CD4-positive, alpha-beta T cell treated with Interleukin-15 for 4 hours (primary cell): ENCODE results near the gene GALNT18.

Experiments used
- DNase-seq: peaks from one replicate; pipeline ENCODE4 v3.0.0-alpha.2; 2020; ENCODE audit warnings: low spot score

GALNT18 gene

DNA sequence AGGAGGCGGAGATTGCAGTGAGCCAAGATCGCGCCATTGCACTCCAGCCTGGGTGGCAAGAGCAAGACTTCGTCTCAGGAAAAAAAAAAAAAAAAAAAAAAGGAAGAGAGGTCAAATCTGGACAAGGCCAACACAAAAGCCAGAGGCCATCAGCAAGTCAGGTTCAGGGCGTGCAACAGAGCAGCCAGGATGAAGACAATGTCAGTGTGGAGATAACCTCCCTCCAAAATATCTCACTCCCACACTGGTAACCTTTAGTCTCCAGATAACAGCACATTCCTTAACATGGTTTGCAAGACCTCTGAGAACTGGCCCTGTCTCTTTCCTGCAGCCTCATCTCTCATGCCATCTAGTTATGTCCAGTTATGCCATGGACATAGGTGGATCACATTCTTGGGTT, 273.5 kb downstream of the GALNT18 start:
- DNase-seq = no peak

DNA sequence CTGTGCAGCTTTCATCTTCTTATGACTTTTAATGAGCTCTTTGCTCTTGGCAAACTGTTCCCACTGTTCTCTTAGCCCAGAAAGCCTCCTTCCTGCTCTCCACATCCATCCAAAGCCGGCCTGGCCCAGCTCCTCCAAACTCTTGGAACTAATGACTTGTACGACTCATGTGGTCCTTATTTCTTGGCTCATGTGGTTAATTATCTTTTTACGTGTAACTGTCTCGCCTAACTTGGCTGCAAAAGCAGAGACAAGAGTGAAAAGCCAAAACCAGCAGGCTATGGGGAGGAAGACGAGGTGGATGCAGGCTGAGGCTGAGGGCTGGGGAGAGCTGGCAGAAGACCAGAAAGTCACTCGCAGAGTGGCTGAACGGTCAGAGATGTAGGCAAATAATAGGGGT, 274.2 kb downstream of the GALNT18 start:
- DNase-seq = no peak

DNA sequence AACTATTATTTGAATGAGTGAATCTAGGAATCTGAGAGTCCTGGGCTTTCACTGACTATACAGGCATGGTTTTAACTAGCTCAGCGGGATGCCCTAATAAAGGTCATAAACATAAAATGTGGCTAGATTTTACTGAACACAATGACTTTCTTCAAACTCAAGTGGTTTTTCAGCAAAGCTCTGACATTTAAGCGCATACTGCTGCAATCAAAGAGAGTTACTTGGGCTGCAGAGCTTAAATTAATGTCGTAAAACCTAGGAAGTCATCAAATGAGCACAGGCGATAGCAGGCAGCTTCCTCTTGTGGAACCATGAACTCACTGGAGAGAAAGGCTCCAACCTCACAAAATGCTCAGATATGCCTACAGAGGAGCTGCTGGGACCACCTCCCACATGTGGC, 275.5 kb downstream of the GALNT18 start:
- no peak for DNase-seq

DNA sequence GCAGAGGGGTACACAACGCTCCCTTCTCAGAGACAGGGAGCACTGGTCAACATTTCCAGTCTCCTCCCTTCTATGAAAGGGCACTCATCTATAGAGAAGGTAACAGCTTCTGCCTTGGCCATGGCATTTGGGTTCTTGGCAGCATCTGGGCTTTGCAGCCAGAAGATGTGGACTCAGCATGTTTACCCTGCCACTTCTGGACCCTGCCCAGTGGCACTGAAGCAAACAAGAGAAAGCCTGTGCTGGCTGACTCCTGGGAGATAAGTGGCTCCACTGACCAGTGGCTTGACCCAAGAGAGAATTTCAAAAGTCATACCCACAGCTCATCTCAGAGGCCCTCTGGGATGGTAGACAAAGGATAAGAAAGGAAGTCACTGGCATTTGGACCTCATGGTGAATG, 276.7 kb downstream of the GALNT18 start:
- DNase-seq = no peak

DNA sequence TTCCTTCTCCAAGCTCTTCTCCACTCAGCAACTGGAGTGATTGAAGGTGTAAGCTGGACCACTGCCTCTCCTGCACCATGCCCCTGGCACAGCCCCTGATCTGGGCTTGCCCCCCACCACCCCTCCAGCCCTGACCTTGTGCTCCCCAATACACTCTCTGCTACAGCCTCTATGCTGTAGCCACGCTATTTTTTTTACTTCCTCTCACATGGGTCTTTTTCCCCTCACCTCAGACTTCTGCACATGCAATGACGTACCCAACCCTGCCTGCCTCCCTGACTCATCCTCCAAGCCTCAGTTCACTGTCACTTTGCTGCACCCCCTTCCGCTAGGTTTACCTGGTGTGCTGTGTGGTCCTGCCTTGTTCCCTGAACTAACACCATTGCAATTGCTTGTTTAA, 277.8 kb downstream of the GALNT18 start:
- DNase-seq = no peak

DNA sequence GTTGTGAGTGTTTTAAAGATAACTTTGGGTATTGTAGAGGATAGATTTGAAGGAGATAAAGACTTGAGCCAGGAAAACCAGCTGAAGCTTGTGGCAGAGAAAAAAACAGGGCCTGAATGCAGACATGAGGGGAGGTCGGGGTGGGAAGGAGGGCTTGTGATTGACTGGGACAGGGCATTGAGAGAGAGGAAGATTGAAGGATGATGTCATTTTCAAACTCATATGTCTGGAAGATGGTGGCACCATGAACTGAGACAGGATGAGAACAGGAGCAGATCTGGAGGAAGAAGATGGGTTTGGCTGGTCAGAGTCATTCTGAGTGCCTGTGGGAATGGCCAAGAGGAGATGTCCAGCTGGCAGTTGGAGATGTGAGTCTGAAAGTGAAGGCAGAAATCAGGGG, 283.5 kb downstream of the GALNT18 start:
- DNase-seq = no peak

DNA sequence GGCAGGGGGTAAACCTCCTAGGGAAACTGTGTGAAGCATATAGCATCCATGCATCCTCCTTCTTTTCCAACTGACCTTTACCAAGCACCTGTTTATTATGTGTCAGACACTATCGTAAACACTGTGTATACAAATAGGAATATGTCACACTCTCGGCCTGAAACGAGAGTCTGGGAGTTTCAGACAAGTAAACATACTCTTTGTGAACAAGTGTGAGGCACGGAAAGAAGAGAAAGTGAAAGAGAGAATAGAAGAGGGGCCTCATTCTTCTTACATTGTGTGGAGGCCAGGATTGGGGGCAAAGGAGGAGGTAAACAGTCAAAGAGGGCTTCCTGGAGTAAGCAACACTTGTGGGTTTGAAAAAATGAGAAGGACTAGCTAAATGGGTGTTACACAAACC, 285.1 kb downstream of the GALNT18 start:
- no peak for DNase-seq

DNA sequence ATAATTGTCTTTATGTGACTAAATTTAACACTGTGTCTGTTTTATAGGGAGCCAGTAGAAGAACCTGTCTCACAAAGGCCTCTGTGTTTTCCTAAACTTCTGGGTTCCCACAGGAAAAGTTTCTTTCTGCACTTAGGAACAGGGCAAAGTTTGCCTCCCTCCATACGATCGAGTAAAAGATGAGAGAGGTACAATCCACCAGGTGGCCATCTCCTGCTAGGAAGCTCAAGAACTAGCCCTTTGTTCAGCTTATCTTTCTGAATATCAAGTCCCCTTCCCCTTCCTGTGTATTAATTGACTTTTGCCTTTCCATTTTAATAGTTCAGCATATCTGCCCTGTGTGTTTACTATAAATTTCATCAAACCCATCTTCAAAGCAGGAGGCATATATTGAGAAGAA, 286.8 kb downstream of the GALNT18 start:
- DNase-seq = no peak

DNA sequence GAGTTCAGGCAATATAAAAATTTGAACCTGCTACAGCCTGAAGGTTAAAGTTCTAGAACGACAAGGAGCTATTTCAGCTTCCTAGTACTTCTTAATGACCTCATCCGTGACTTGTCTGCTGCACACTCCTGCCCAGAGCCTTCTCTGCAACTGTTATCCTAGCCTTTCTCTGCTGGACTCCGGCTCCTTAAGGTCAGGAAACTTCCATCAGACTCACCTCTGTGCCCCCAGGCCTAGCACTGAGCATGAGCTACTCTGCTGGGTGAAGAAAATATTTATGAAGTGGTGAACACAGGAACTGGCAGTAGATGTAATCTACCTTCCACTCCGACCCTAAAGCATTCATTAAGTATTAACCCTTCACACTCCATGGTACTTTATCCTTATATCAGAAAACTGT, 287.2 kb downstream of the GALNT18 start:
- no peak for DNase-seq

DNA sequence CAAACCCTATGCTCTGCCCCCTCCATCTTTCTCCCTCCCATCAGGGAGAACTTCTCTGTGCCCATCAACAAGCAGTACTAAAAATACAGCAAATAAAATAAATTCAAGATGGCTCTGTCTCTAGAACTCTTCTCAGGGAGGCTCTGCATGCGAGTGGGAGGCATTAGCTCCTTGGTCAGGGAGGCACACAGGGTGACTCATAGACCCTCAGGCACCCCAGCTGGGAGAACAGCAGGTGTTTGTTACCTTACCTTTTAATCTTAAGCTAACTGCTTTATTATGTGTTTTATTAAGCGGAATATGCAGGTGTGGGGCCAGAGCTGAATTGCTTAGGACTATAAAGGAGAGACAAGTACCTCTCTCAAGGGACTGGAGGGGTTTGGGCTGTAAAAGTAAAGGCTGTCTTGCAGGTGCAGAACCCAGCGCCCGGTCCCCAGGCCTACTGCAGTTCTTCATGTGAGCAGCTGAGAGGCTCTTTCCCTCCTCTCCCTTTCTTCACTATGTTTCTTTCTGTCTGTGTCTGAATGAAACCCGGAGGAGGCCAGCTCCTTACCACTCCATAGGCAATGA, 289.6 kb downstream of the GALNT18 start:
- no peak for DNase-seq

DNA sequence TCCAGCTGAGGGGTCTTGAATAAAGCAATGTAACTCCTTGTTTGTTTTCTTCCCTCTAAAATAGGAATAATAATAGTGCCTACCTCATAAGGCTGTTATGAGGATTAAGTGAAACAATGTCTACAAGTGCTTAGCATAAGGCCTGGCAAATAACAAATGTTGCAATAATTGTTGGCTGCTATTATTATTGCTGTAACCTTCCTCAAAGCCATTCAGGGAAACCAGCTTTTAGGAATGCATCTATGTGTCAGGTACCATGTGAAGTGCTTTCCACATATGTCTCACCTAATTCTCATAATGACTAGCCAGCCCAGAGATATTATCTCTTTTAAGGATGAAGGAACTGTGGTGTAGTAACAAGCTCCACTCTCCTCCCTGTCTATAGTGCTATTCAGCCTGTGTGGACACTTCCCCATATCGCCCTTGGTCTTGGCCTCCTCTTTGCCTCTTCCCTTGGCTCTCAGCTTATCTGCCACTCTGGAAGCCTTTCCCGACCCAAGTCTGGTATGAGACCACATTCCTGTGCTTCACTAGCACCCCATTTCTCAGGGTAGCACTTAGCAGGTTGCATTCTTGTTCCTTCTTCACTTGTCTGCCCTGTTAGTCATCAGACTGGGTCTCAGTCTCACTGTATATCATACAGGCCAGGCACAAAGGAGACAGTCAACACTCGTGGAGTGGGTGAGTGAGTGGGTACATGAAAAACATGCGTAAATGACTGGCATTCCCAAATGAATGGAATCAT, 292.6 kb downstream of the GALNT18 start:
- DNase-seq = no peak

DNA sequence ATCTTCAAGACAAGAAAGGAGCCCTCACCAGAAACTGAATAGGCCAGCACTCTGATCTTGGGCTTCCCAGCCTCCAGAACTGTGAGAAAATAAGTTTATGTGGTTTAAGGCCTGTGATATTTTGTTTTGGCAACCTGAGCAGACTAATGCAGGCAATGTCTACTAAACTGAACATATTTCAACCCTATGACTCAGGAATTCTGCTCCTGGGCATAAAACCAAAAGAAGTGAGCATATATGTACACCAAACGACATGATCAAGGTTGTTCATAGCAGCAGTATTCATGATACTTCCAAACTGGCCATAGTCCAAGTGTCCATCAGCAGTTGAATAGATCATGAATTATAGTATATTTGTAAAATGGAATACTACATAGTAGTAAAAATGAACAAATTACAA, 297.7 kb downstream of the GALNT18 start:
- DNase-seq = no peak

DNA sequence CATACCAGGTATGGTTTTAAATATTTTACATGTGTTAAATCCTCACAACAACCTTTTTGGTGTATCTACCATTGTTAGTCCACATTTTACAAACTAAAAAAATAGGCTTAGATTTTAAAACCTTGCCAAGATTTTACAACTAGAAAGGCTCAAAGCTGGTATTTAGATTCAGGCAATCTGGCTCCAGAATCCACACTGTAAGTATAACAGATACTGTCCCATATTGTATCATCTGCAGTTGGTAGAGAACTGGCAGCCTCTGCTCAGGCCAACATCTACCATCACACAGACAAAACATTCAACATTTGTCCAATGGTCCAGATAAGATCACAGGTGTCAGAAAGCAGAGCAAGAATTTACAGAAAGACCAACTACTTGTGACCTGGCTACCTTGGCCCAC, 299.7 kb downstream of the GALNT18 start:
- DNase-seq = no peak

DNA sequence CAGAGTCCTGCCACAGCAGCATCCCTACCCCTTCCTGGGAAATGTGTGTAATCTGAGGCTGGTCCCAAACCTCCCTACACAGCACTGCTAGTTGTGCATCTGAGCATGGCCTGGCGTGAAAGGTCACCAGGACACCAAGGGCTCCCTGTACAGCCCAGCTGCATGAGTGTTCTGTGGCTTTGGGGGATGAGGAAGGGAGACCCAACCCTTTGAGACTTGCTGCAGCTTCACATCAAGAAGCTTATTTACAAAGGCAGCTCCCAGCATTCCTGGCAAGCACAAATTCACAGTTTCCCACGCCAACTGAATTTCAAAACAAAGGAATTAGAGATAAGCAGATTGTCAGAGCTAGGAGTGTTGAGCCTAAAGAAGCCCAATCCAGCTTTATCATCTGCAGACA, 301.0 kb downstream of the GALNT18 start:
- no peak for DNase-seq

DNA sequence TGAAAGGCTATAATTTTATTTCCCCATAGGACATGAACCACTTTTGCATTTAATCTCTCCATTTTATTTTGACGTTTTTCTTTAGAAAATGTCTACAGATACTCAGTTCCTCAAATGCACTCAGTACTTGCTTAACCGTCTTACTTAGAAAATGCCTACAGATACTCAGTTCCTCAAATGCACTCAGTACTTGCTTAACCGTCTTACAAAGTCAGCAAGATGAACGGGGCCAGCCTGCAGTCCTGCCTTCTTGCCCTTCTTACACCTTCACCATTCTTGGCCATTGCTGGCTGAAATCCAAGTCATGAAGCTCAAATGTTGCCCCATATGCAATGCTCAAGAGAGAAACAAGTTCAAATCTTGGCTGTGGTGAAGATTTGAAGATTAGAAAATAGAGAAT, 302.8 kb downstream of the GALNT18 start:
- DNase-seq = no peak

DNA sequence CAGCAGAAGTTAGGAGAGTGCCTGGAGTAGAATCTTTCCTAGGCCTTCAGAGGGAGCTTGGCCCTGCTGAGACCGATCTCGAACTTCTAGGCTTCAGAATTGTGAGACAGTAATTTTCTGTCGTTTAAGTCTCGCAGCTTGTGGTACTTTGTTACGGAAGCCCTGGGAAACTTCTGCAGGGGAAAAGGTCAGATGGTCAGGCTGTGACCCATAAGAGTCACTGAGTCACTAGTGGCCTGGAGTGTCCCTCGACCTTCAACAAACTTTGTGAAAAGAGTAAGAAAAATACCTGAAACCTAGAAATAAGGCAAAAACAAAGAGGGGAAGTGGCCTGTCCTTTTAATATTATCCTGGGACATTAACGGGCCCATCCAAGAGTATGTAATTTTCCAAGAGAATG, 303.3 kb downstream of the GALNT18 start:
- DNase-seq = no peak

DNA sequence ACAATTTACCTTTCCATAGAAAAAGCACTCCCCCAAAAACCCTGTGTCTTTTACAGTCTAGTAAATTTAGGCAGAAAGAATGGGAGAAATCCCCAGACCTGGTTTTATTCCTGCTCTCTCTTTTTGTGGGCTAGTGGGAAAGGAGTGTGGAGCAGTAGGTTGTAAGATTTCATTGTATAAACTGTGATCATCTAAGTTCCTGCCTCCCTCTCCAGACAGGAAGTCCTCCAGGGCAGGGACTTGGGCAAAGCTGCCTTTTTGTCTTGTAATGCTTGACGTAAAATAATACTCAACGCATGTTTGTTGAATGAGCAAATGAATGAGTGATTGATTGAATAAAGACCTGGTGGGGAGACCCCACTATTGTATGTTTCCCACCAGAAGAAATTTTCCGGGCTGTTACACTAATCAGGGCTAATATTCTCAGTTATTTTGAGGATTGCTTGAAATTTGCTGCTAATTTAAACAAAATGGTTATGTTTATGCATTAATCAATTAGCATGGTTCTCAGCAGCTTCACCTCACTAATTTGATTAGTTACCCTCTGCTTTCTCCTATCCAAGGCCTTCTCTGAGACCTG, 305.1 kb downstream of the GALNT18 start:
- no peak for DNase-seq

DNA sequence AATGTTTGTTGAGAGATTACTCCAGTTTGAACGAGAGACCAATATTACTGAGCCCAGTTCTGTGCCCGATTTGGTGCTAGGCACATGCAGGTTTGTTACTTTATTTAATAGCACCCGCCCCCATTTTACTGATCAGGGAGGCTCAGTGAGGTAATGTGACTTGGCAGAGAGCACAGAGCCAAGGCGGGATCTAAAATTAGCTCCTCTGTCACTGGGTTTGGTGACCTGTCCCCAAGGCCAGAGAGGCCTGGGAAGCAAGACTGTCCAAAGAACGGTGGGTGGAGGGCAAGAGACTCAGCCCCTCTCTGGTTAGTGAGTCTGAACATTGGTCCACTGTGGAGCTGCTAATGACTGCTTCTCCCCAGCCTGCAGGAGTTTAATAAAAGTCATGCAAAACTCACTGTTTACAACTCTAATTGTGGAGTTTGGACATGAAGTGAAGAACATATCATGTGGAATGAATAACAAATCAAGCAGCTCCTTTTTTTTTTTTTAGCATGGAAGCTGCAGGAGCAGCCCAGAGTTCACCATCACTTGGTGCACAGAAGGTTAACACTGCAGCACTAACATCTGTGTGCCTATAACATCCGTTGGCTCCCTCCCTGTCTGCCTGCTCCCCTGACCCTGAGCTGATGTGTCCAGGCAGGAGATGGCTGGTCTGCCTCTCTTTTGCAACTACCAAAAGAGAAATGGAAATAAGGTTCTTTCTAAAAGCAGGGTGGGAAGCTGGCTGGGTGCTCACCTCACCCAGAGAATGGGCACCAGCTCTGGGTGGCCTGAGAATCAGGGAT, 307.7 kb downstream of the GALNT18 start:
- no peak for DNase-seq

DNA sequence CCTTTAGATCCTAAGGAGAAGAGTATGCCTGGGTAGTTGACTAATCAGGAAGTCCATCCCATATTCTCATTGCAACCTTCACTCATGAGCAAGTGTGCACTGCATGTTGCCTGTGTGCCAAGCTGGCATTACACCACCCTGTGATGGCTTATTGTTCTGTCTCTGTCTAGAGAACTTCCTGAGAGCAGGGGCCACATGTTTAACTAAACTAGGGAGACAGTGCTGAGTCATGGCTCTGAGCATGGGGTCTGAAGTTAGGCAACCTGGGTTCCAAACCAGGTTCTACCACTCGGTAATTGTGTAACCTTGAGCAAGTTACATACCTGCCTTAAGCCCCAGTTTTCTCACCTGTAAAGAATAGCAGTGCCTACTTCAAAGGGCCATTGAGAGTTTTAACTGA, 308.4 kb downstream of the GALNT18 start:
- DNase-seq = no peak

DNA sequence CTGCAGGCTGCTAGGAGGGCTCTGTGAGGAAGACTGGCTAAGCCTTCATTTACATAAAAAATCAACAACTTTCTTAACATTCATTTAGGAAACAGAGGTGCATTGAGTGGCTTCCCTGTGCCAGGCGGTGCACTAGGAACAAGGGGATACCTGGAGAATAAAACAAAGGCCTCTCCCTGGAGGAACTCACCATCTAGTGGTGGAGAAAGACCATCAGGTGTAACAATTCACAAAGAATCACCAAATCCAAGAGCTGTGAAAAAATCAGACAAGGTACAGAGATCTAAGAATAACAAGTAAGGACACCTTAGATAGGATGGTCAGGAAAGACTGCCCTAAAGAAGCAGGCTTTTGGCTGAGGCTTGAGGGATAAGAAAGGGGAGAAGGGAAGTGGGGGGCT, 309.1 kb downstream of the GALNT18 start:
- no peak for DNase-seq

DNA sequence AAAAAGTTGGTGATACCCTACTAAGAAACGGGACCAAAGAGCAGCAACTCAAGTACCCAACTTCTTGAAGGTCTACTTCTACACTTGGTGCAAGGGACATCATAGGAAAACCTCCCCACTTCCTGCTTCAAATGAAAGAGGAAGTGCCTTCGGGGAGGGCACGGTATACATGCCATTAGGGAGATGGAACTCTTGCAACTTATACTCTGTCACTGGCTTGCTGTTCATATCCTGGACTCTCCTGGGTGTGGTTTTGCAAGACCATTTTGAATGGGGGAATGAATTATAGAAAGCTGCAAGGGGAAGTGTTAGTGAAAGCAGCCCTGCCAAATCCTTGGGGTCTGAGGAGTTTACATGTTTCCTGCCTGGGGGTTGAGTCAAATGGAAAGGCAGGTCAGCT, 310.6 kb downstream of the GALNT18 start:
- no peak for DNase-seq

DNA sequence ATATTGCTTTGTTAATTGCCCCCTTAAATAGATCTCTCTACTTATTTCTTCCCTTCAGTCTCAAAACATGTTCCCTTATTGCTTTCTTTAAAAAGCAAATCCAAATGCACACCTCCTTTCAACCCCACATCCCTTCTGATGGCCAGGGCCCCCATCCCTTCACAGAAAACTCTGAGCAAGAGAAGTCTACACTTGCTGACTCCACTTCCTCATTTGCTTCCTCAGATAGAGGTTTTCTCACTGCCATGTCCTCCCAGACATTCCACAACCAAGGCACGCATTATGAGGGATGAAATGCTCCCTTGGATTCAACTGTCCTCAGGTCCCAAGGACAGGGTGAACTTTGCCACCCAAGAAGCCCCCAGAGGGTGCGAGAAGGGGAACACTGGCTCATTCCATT, 311.9 kb downstream of the GALNT18 start:
- DNase-seq = no peak

DNA sequence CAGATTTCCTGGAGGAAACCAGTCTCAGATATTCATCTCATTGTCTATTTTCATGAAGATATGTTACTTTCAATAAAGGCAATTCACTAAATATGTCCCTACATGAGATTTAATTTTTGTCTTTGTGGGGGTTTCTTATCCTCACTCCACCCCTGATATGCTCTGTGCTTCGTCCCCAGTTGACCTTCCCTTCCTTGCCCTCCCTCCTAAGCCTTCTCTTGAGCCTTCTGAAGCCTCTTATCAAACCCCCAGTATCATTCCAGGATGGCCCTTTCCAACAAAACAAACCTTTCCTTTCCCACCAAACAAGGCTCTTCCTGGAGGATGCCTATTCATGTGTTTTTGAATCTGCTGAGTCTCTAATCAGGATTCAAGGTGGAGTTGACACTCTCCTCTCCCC, 313.6 kb downstream of the GALNT18 start:
- DNase-seq = no peak
